ENCODE data around the gene NCBP3.
A peak's percentile ranks its signal among the peaks of the same experiment; 100 is the strongest.

NCBP3 gene

DNA sequence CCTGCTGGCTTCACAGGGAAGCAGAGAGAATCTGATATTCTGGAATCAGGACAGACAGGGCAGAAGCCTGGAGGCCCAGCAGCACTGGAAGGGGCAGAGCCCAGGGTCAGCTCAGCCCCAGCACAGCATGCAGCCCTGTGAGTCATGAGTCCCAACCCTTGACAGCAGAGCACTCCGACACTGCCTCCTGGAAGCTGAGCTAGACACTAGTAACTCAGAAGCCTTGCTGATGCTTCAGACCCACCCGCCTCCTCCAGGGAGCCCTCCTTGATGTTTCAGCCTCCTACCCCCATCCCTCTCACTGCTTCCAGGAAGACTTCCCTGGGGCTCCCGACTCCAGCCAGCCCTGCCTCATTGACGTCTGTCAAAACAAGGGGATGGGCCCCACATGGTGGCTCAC, 39.9 kb upstream of the NCBP3 start:
- Histone ChIP-seq H2BK120ac (ENCODE audit: low read depth, low read length) (no peak overlapping the region), H3K27me3 (ENCODE audit: control insufficient read depth in 1 of 2, insufficient read depth in 1 of 2, low read length in 2 of 2) (no peaks in the 10 kb centered on the region), H4K8ac (ENCODE audit: low read length) (no peak overlapping the region), H3K23ac (ENCODE audit: low read length in 2 of 2) (no peak overlapping the region), H3K4me2 (ENCODE audit: low read length, poor library complexity, severe bottlenecking) (peak overlapping the region; percentile 4), H3K4ac (ENCODE audit: low read depth in 1 of 2, low read length in 2 of 2) (no peak overlapping the region), H2AK5ac (ENCODE audit: low read length, severe bottlenecking) (no peak overlapping the region), H4K91ac (ENCODE audit: low read length) (no peak overlapping the region), H2BK5ac (ENCODE audit: low read depth, low read length, poor library complexity, severe bottlenecking) (no peak overlapping the region), H3K14ac (ENCODE audit: low read length in 2 of 2) (no peak overlapping the region), H3K9me3 (ENCODE audit: control insufficient read depth, low read length) (no peaks in the 10 kb centered on the region), H3K18ac (ENCODE audit: low read depth in 1 of 2, low read length in 2 of 2) (no peak overlapping the region), H3K4me1 (ENCODE audit: control insufficient read depth, insufficient read depth, low read depth, low read length) (peaks cover 70% of the 10 kb centered on the region), H2BK15ac (ENCODE audit: low read depth, poor library complexity, severe bottlenecking) (no peak overlapping the region), H3K36me3 (ENCODE audit: control insufficient read depth in 1 of 2, insufficient read depth in 2 of 2, low read depth in 1 of 2, low read length in 2 of 2) (peaks cover 43 to 48% of the 10 kb centered on the region in 2 experiments), H3K79me1 (replicated peaks; ENCODE audit: low read length, poor library complexity, severe bottlenecking) (peaks cover 9% of the 10 kb centered on the region), H3K4me3 (ENCODE audit: insufficient read depth in 1 of 2, low read depth in 1 of 2, low read length in 2 of 2) (no peak overlapping the region), H3K27ac (ENCODE audit: low read length, poor library complexity, severe bottlenecking) (peak overlapping the region; percentile 63), H2AFZ (ENCODE audit: low read depth, low read length) (no peak overlapping the region), H3K9ac (ENCODE audit: low read length) (peak overlapping the region; percentile 68), H2BK12ac (ENCODE audit: low read length in 2 of 2) (peak overlapping the region in 1 of 2 experiments; percentile 11)
- peak; percentile 81 for DNase-seq
- 58% methylated on average over 4 of the region's 4 CpGs for WGBS

DNA sequence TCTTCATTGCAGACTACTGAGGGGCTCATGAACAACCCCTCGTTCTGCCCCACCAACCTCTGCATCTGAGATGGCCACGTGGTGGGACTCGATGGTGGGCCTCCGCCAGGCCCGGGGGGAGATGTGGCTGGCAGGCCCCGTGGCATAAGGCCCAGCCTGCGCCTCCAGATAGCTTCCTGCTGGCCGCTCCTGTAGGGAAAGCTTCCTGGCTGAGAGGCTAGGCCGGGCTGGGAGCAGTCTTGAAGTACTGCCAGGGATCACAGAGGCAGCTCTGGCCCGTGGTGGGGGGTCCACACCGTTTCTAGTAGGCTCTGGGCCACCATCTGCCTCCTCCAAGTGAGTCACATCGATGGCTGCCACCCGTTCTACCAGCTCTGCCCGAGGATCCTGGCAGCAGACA, 39.2 kb upstream of the NCBP3 start:
- Histone ChIP-seq H3K14ac (ENCODE audit: low read length in 2 of 2) (no peak overlapping the region), H3K4ac (ENCODE audit: low read depth in 1 of 2, low read length in 2 of 2) (no peak overlapping the region), H3K4me3 (ENCODE audit: insufficient read depth in 1 of 2, low read depth in 1 of 2, low read length in 2 of 2) (no peak overlapping the region), H3K36me3 (ENCODE audit: control insufficient read depth in 1 of 2, insufficient read depth in 2 of 2, low read depth in 1 of 2, low read length in 2 of 2) (peaks cover 45 to 50% of the 10 kb centered on the region in 2 experiments), H3K23ac (ENCODE audit: low read length in 2 of 2) (no peak overlapping the region), H2BK12ac (ENCODE audit: low read length in 2 of 2) (peak overlapping the region in 1 of 2 experiments; percentile 11), H2BK15ac (ENCODE audit: low read depth, poor library complexity, severe bottlenecking) (no peak overlapping the region), H4K91ac (ENCODE audit: low read length) (peak overlapping the region; percentile 53), H3K79me1 (replicated peaks; ENCODE audit: low read length, poor library complexity, severe bottlenecking) (peaks cover 9% of the 10 kb centered on the region), H4K8ac (ENCODE audit: low read length) (no peak overlapping the region), H3K9ac (ENCODE audit: low read length) (peak overlapping the region; percentile 68), H3K27ac (ENCODE audit: low read length, poor library complexity, severe bottlenecking) (peak overlapping the region; percentile 63), H2AK5ac (ENCODE audit: low read length, severe bottlenecking) (peak overlapping the region; percentile 49), H3K18ac (ENCODE audit: low read depth in 1 of 2, low read length in 2 of 2) (peak overlapping the region in 1 of 2 experiments; percentile 59), H3K4me1 (ENCODE audit: control insufficient read depth, insufficient read depth, low read depth, low read length) (peaks cover 64% of the 10 kb centered on the region), H3K9me3 (ENCODE audit: control insufficient read depth, low read length) (no peaks in the 10 kb centered on the region), H2BK5ac (ENCODE audit: low read depth, low read length, poor library complexity, severe bottlenecking) (no peak overlapping the region), H3K27me3 (ENCODE audit: control insufficient read depth in 1 of 2, insufficient read depth in 1 of 2, low read length in 2 of 2) (no peaks in the 10 kb centered on the region), H2BK120ac (ENCODE audit: low read depth, low read length) (no peak overlapping the region), H2AFZ (ENCODE audit: low read depth, low read length) (no peak overlapping the region), H3K4me2 (ENCODE audit: low read length, poor library complexity, severe bottlenecking) (peak overlapping the region; percentile 1)
- DNase-seq, result no peak
- WGBS, result 95% methylated on average over 14 of the region's 14 CpGs

DNA sequence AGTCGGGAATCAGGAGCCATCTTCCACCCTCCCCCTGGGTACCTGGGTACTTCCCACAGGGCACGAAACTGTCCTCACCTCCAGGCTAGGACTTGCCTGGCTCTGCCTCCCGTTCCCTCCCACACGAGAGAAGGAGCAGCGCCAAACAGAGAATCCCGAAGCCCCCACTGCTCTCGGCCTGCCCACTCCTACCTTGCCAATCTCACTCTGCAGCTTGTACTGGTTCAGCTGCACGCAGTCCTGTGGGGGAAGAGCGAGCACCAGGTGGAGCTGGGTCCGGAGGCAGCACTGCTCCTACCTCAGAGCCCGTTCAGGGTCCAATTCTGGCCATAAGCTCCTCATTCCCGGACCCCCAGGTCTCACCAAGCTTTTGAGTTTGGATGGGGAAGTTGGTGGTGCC, 38.1 kb upstream of the NCBP3 start:
- Histone ChIP-seq H3K27me3 (ENCODE audit: control insufficient read depth in 1 of 2, insufficient read depth in 1 of 2, low read length in 2 of 2) (no peaks in the 10 kb centered on the region), H3K14ac (ENCODE audit: low read length in 2 of 2) (no peak overlapping the region), H3K4me3 (ENCODE audit: insufficient read depth in 1 of 2, low read depth in 1 of 2, low read length in 2 of 2) (no peak overlapping the region), H3K9me3 (ENCODE audit: control insufficient read depth, low read length) (no peaks in the 10 kb centered on the region), H3K4ac (ENCODE audit: low read depth in 1 of 2, low read length in 2 of 2) (no peak overlapping the region), H3K4me2 (ENCODE audit: low read length, poor library complexity, severe bottlenecking) (no peak overlapping the region), H2AK5ac (ENCODE audit: low read length, severe bottlenecking) (peak overlapping the region; percentile 12), H2BK5ac (ENCODE audit: low read depth, low read length, poor library complexity, severe bottlenecking) (no peak overlapping the region), H2BK12ac (ENCODE audit: low read length in 2 of 2) (no peak overlapping the region), H2BK15ac (ENCODE audit: low read depth, poor library complexity, severe bottlenecking) (peak overlapping the region; percentile 26), H3K36me3 (ENCODE audit: control insufficient read depth in 1 of 2, insufficient read depth in 2 of 2, low read depth in 1 of 2, low read length in 2 of 2) (peaks cover 45 to 58% of the 10 kb centered on the region in 2 experiments), H3K27ac (ENCODE audit: low read length, poor library complexity, severe bottlenecking) (no peak overlapping the region), H4K91ac (ENCODE audit: low read length) (no peak overlapping the region), H3K79me1 (replicated peaks; ENCODE audit: low read length, poor library complexity, severe bottlenecking) (peaks cover 9% of the 10 kb centered on the region), H3K18ac (ENCODE audit: low read depth in 1 of 2, low read length in 2 of 2) (no peak overlapping the region), H2BK120ac (ENCODE audit: low read depth, low read length) (no peak overlapping the region), H3K4me1 (ENCODE audit: control insufficient read depth, insufficient read depth, low read depth, low read length) (peaks cover 64% of the 10 kb centered on the region), H4K8ac (ENCODE audit: low read length) (no peak overlapping the region), H3K23ac (ENCODE audit: low read length in 2 of 2) (no peak overlapping the region), H3K9ac (ENCODE audit: low read length) (no peak overlapping the region), H2AFZ (ENCODE audit: low read depth, low read length) (no peak overlapping the region)
- DNase-seq, result no peak
- over 99% methylated on average over 12 of the region's 12 CpGs for WGBS

DNA sequence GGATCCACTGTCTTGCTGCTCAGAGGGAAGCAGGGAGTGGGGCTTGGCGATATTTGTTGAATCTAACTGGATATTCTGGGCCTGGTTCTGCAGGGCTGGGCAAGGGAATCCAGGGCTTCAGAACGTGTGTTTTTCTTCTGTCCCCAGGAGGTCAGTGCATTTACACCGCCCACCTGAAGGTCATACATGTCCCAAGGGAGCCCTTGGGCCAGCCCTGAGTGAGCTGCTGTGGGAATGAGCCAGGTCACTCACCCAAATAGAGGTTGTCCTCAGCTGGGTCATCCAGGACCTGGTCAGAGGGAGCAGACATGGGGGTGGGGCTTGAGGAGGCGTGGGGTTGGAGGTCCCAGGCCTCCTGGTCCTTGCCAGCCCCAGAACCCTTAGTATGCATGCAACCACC, 36.2 kb upstream of the NCBP3 start:
- Histone ChIP-seq H3K4ac (ENCODE audit: low read depth in 1 of 2, low read length in 2 of 2) (no peak overlapping the region), H3K9ac (ENCODE audit: low read length) (no peak overlapping the region), H3K27me3 (ENCODE audit: control insufficient read depth in 1 of 2, insufficient read depth in 1 of 2, low read length in 2 of 2) (no peaks in the 10 kb centered on the region), H3K27ac (ENCODE audit: low read length, poor library complexity, severe bottlenecking) (no peak overlapping the region), H2BK12ac (ENCODE audit: low read length in 2 of 2) (no peak overlapping the region), H3K36me3 (ENCODE audit: control insufficient read depth in 1 of 2, insufficient read depth in 2 of 2, low read depth in 1 of 2, low read length in 2 of 2) (peaks cover 53 to 57% of the 10 kb centered on the region in 2 experiments), H4K91ac (ENCODE audit: low read length) (no peak overlapping the region), H3K9me3 (ENCODE audit: control insufficient read depth, low read length) (no peaks in the 10 kb centered on the region), H2AK5ac (ENCODE audit: low read length, severe bottlenecking) (no peak overlapping the region), H2BK5ac (ENCODE audit: low read depth, low read length, poor library complexity, severe bottlenecking) (no peak overlapping the region), H3K4me3 (ENCODE audit: insufficient read depth in 1 of 2, low read depth in 1 of 2, low read length in 2 of 2) (no peak overlapping the region), H3K4me1 (ENCODE audit: control insufficient read depth, insufficient read depth, low read depth, low read length) (peaks cover 48% of the 10 kb centered on the region), H3K18ac (ENCODE audit: low read depth in 1 of 2, low read length in 2 of 2) (no peak overlapping the region), H2BK120ac (ENCODE audit: low read depth, low read length) (no peak overlapping the region), H3K14ac (ENCODE audit: low read length in 2 of 2) (no peak overlapping the region), H3K23ac (ENCODE audit: low read length in 2 of 2) (no peak overlapping the region), H3K4me2 (ENCODE audit: low read length, poor library complexity, severe bottlenecking) (no peak overlapping the region), H3K79me1 (replicated peaks; ENCODE audit: low read length, poor library complexity, severe bottlenecking) (peaks cover 9% of the 10 kb centered on the region), H2BK15ac (ENCODE audit: low read depth, poor library complexity, severe bottlenecking) (no peak overlapping the region), H4K8ac (ENCODE audit: low read length) (no peak overlapping the region), H2AFZ (ENCODE audit: low read depth, low read length) (no peak overlapping the region)
- WGBS, result 80% methylated on average over 4 of the region's 4 CpGs
- no peak for DNase-seq
